IPS-18c (cell line): ENCODE measurements around the gene CTSC.

Source experiments
- H3K4me3 ChIP-seq: 2 replicates; pipeline ENCODE4 v1.7.0; 2013; ENCODE audit warnings: low read depth, mild to moderate bottlenecking, low read length, moderate library complexity; ENCODE audit not compliant: insufficient read depth
- H3K9me3 ChIP-seq: one replicate; pipeline ENCODE4 v1.6.1; 2013; ENCODE audit warnings: mild to moderate bottlenecking, low read length, moderate library complexity; ENCODE audit not compliant: control insufficient read depth, insufficient read depth

The CTSC gene

DNA sequence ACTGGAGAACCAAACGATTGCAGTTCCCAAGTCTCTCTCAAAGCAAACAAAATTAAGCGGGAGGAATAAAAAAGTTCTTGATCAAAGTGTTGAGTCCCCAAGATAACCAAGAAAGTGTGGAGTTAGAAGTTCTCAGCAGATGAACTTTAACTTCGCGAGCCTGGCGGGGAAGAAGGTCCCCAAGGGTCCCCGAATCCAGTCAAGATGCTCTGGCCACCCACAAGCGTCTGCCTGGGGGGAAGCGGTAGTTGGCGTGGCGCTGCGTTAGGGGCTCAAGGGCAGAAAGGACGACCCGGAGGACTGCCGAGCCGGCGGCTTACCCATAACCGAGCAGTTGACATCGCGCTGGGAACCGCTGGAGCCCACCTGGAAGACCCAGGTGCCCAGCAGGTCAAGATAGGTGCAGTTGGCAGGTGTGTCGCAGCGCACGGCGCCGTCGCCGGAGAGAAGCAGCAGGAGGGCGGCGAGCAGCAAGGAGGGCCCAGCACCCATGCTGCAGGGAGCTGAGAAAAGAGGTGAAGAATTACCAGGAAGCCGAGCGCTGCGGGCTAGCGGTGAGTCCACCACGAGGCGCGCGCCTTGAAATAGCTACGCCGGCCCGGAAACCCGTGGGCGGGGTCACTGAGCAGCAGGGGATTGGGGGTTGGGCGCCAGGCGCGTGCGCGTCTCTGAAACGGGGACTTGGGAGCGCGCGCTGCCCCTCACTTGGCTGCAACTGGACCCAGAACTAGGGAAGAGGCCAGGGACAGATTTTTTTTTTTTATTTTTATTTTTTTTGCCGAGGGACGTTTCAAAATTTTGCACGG is at the start of gene CTSC:
Gene CTSC (minus strand): TSS at position 556 of the 806 bp plus-strand sequence. CDS start 64 bp downstream, at position 492.
- peak within 1 kb of the TSS; percentile 93 for H3K4me3 ChIP-seq
- no peaks in the 10 kb centered on the region for H3K9me3 ChIP-seq

DNA sequence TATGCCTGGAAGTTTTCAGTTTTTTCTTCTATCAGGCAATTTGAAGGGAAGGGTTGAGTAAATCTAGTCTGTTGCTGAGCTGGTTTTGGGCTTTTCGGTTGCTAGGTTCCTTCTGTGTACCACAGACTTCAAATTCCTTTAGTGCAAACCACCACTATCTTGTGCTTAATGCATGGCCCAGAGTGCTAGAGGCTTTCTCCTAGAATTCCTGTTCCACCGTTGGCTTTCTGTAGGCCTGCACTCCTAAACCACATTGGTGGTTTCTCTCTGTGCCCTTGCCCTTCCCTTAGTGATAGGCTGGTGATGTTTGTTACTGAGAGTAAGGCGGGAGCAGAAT is 47.1 kb upstream of the CTSC start:
- no peak overlapping the region for H3K4me3 ChIP-seq

DNA sequence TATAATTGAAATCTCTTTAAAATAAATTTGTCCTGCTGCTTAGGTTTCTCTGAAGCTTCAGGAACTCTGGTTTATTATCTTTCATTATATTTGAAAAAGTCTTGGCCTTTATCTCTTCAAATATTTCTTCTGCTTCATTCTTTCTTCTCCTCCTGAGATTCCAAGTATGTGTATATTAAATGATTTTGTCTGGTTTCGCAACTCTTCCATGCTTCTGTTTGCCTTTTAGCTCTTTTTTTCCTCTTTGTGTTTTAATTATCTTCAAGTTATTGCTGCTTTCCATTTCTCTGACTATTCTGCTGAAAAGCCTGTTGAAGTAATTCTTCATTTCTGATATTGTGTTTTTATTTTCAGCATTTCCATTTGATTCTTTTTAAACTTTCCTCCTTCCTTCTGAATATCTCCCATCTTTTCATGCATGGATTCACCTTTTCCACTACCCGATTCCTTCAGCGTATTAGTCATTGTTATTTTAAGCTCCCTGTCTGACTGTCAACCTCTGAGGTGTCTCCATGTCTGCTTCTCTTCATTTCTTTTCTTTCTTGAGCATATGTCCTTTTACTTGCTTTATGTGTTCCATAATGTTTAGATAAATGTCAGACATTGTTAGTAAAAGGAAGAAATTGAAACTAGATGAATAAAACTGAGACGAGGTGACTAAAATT is 46.6 kb upstream of the CTSC start:
- no peak overlapping the region for H3K4me3 ChIP-seq
- no peaks in the 10 kb centered on the region for H3K9me3 ChIP-seq

More for the DNA sequence above, 47.1 kb upstream of the CTSC start:
- H3K9me3 ChIP-seq: no peaks in the 10 kb centered on the region

- H3K9me3 ChIP-seq: no peaks in the 10 kb centered on the region
Measured at GRCh38 chr11:88383447-88383846, 45.9 kb upstream of the CTSC start.

GRCh38 chr11:88379130-88379529 is 41.6 kb upstream of the CTSC start:
- Histone ChIP-seq H3K4me3 (no peak overlapping the region), H3K9me3 (no peaks in the 10 kb centered on the region)

More at GRCh38 chr11:88383447-88383846, 45.9 kb upstream of the CTSC start:
- H3K4me3 ChIP-seq: no peak overlapping the region

DNA sequence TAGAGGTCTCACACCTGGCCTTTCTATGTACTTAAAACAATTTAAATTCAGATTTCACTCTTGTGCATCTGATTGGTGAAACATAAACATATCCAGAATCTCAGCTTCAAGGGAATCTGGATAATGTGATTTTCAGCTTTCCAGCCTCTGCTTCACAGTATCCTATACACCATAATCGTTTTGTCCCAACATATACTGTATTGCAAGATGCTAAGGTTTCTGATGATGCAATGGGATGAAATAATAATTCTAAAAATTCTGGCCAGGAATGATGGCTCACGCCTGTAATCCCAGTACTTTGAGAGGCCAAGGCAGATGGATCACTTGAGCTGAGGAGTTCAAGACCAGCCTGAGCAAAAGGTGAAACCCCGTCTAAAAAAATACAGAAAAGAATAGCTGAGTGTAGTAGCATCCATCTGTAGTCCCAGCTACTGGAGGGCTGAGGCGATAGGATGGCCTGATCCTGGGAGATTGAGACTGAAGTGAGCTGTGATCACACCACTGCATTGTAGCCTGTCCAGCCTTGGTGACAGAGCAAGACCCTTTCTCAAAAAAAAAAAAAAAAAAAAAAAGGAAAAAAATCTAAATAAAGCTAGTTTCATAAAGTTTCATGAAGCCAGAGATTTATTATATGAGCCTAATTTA is 41.0 kb upstream of the CTSC start:
- Histone ChIP-seq H3K4me3 (no peak overlapping the region), H3K9me3 (no peaks in the 10 kb centered on the region)

DNA sequence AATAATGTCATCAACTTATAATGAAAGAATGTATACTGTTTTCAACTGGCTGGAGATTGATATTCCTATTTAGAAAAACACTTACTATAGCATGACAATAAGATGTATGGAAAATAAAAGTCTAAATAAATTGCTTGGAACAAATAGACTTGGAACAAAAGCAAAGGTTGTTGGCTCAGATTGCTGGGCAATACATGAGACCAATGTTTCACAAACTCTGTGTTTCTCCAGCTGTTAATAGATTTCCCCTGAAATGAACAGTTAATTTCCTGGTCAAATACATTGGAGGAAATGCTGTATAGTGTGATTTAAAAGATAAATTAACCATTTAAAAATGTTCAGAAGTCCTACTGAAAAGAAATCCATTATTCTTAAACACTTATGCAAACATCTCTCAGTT is 40.1 kb upstream of the CTSC start:
- no peak overlapping the region for H3K4me3 ChIP-seq

DNA sequence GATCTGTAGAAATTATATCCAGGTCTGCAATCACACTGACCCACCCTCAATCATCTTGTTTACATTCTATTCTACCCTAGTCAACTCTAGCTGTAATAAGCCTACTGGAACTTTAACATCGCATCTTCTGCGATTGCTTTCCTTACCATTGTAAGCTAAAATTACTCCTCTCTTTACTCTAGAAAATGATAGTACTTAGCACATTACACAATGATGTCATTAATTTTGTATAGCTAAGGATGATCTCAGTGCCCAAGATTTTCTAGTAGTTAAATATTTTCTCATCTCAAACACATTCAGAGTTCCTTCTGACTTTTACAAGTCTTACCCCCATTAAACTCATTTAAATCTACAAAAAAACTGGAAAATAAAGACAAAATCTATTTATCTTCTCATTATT is 39.6 kb upstream of the CTSC start:
- H3K9me3 ChIP-seq: no peaks in the 10 kb centered on the region
- H3K4me3 ChIP-seq: no peak overlapping the region

More for the DNA sequence above, 40.1 kb upstream of the CTSC start:
- H3K9me3 ChIP-seq: no peaks in the 10 kb centered on the region

- Histone ChIP-seq H3K9me3 (no peaks in the 10 kb centered on the region), H3K4me3 (no peak overlapping the region)
Measured at GRCh38 chr11:88375927-88376470, 38.5 kb upstream of the CTSC start.

DNA sequence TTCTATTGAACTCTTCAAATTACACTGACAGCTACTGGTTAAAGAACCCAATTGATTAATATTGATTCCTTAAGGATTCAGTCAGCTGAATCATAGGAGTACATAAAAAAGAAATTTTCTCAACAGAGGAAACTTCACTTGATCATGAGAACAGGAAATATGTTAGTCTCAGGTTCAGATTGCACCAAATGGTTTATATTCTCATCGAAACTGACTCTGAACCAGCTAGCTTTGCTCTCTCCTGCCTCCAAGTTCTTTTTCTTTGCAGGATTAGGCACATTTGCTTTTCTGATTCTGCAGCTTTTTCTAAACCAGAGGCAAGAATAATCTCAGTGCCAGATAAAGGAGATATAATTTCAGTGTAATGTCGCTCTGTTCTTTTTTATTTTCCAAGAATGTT is 33.2 kb upstream of the CTSC start:
- Histone ChIP-seq H3K4me3 (no peak overlapping the region), H3K9me3 (no peaks in the 10 kb centered on the region)

GRCh38 chr11:88367310-88367709 is 29.8 kb upstream of the CTSC start:
- H3K9me3 ChIP-seq: no peaks in the 10 kb centered on the region
- H3K4me3 ChIP-seq: no peak overlapping the region

- Histone ChIP-seq H3K4me3 (no peak overlapping the region), H3K9me3 (no peaks in the 10 kb centered on the region)
Measured at GRCh38 chr11:88363648-88364065, 26.1 kb upstream of the CTSC start.

- Histone ChIP-seq H3K4me3 (no peak overlapping the region), H3K9me3 (no peaks in the 10 kb centered on the region)
Measured at GRCh38 chr11:88363004-88363403, 25.5 kb upstream of the CTSC start.

GRCh38 chr11:88360141-88360540 is 22.6 kb upstream of the CTSC start:
- Histone ChIP-seq H3K4me3 (no peak overlapping the region), H3K9me3 (no peaks in the 10 kb centered on the region)

GRCh38 chr11:88359541-88359940 is 22.0 kb upstream of the CTSC start:
- Histone ChIP-seq H3K4me3 (no peak overlapping the region), H3K9me3 (no peaks in the 10 kb centered on the region)

- H3K9me3 ChIP-seq: no peaks in the 10 kb centered on the region
- H3K4me3 ChIP-seq: no peak overlapping the region
Measured at GRCh38 chr11:88359114-88359513, 21.6 kb upstream of the CTSC start.

DNA sequence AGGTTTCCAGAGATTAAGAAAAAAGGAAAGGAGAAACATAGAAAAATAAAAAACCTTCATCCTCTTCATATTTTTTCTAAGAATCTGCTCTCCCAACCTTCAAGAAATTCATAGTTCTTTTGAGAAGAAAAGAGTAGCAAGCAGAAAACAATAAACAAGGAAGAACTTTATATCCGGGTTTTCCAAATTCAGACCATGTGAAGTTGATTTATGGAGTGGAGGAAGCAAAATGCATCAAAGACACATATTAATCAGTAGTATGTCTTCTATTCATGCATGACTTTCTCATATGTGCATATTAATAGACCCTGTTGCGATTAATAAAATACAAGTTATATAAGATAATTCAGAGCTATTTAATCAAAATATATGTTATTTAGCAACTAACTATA is 20.5 kb upstream of the CTSC start:
- Histone ChIP-seq H3K4me3 (no peak overlapping the region), H3K9me3 (no peaks in the 10 kb centered on the region)
